Measurements from ENCODE around the gene GINS1. TPM values are rescaled to one million over a fixed set of nuclear protein-coding genes. Genes with fewer than 3 reads are reported as not detected.

The GINS1 gene
- total and polyA plus RNA-seq, 2 of the 8 experiments (the other 6 are each of a cell fraction or from before 2014, with no cell fraction given): 44.7 to 68.4 TPM

DNA sequence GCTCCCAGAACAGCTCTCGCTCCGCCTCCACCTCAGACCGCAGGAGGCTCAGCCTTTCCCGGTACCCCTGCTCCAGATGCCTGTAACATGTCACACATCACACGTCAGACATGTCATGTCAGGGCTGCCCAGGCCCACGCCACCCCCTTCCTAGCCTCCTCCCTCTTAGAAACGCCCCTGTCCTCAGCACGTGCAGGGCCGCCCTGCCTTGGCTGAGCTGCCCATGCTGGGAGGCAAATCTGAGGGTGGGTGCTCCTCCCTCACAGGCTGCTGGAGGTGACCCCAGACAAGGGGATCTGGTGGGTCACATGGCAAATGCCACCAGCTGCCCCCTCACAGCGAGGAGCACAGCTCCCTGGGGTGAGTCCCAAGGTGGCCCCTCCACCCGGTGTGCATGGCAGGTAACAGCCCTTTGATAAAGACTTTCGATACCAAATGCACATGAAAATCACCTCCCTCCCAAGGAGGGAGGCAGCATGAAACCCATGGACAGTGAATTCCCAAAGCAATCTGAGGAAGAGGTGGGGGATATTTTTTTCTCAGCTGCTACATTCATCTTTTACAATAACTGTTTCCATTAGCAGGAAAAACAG lies 84.1 kb downstream of the GINS1 start:
- CTCF ChIA-PET (ENCODE audit: partially characterized antibody): interaction anchor here (0.9 to 1.5 kb wide), 2 partner anchors 9 to 32 kb away, joined by 3 to 4 read pairs; no protein-coding TSS in a partner anchor

More for the DNA sequence above, 84.1 kb downstream of the GINS1 start:
- Histone ChIP-seq H3K9ac (replicated peaks in 1 of 4; ENCODE audit: extremely low read depth in 1 of 4, low read depth in 3 of 4, low read length in 3 of 4) (no peak overlapping the region), H2BK120ac (replicated peaks; ENCODE audit: low read depth, low read length) (no peak overlapping the region), H2BK12ac (ENCODE audit: low read depth, low read length) (0 out of 2 replicates have a peak overlapping the region, but pooled peaks have one; percentile 9), H3K27ac (ENCODE audit: low read depth, low read length) (no peak overlapping the region), H2AFZ (ENCODE audit: low read length) (no peak overlapping the region), H3K79me1 (ENCODE audit: low read depth, low read length) (no peaks in the 10 kb centered on the region), H3K27me3 (replicated peaks in 1 of 4; ENCODE audit: control insufficient read depth in 3 of 4, extremely low read depth in 1 of 4, insufficient read depth in 3 of 4, low read length in 3 of 4) (no peaks in the 10 kb centered on the region), H2BK5ac (ENCODE audit: low read depth, low read length) (peak overlapping the region; percentile 87), H2AK5ac (ENCODE audit: low read depth, low read length) (no peak overlapping the region), H3K23ac (ENCODE audit: insufficient read length) (no peak overlapping the region), H3K79me2 (ENCODE audit: control insufficient read depth in 1 of 2, insufficient read depth in 2 of 2, low read length in 2 of 2) (no peaks in the 10 kb centered on the region), H4K8ac (ENCODE audit: extremely low read depth, insufficient read depth, low read length) (no peak overlapping the region), H3K4ac (replicated peaks; ENCODE audit: insufficient read length, low read depth, low read length) (no peak overlapping the region), H4K20me1 (replicated peaks in 1 of 2; ENCODE audit: control insufficient read depth in 1 of 2, insufficient read depth in 2 of 2, low read length in 2 of 2) (peaks cover 0 to 4% of the 10 kb centered on the region in 2 experiments), H2BK20ac (ENCODE audit: low read length) (no peak overlapping the region), H3K56ac (replicated peaks; ENCODE audit: insufficient read length, low read depth, low read length) (no peak overlapping the region), H4K91ac (replicated peaks; ENCODE audit: insufficient read length, low read length) (no peak overlapping the region), H3K23me2 (ENCODE audit: low read depth, low read length) (no peaks in the 10 kb centered on the region), H2BK15ac (ENCODE audit: low read length) (no peak overlapping the region), H3K9me3 (ENCODE audit: insufficient read depth in 2 of 2, low read depth in 1 of 2, low read length in 1 of 2) (no peaks in the 10 kb centered on the region), H3K4me2 (ENCODE audit: insufficient read depth in 1 of 2, low read depth in 2 of 2, low read length in 2 of 2) (no peak overlapping the region), H3K14ac (ENCODE audit: insufficient read length) (no peak overlapping the region), H3K18ac (ENCODE audit: extremely low read depth, low read length) (no peak overlapping the region), H3K36me3 (ENCODE audit: control insufficient read depth in 2 of 4, insufficient read depth in 4 of 4, low read length in 3 of 4) (peaks cover 0 to 7% (median 3%) of the 10 kb centered on the region in 4 experiments; a peak in 2 of 8 replicates), H3K4me3 (ENCODE audit: extremely low read depth in 1 of 4, insufficient read depth in 2 of 4, low read depth in 3 of 4, low read length in 4 of 4) (no peak overlapping the region), H4K5ac (ENCODE audit: insufficient read length, low read depth, low read length) (no peak overlapping the region), H3K4me1 (replicated peaks in 1 of 4; ENCODE audit: control insufficient read depth in 3 of 4, insufficient read depth in 4 of 4, low read length in 3 of 4) (peaks cover 0 to 19% (median 10%) of the 10 kb centered on the region in 4 experiments; a peak in 6 of 7 replicates)
- 86% methylated on average over 8 of the region's 12 CpGs; no CpG with 5 or more reads in 1 of the 2 experiments for WGBS, 2 experiments (ENCODE audit: extremely low coverage in 1 of 2, insufficient coverage in 1 of 2, insufficient read length in 1 of 2, insufficient replicate concordance in 2 of 2, low coverage in 1 of 2, low lambda C conversion rate in 2 of 2, missing lambda C conversion rate in 1 of 2)
- no peak for TF ChIP-seq TEAD4 (IDR thresholded peaks at IDR 0.05; ENCODE audit: low read depth, low read length)
- TF ChIP-seq NANOG (IDR thresholded peaks at IDR 0.05; ENCODE audit: insufficient read depth, low read depth, low read length, poor library complexity, severe bottlenecking): no peak
- TF ChIP-seq, protein P1, sequence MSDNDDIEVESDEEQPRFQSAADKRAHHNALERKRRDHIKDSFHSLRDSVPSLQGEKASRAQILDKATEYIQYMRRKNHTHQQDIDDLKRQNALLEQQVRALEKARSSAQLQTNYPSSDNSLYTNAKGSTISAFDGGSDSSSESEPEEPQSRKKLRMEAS (IDR thresholded peaks at IDR 0.05): no peak
- TF ChIP-seq TAF1 (IDR thresholded peaks at IDR 0.05; ENCODE audit: low read depth, low read length): no peak
- no peak for TF ChIP-seq ZNF274 (IDR thresholded peaks at IDR 0.05; ENCODE audit: borderline replicate concordance, extremely low read depth, low read length)
- no peak for TF ChIP-seq CHD2 (IDR thresholded peaks at IDR 0.05; ENCODE audit: low read length)
- TF ChIP-seq POU5F1 (IDR thresholded peaks at IDR 0.05; ENCODE audit: low read depth, low read length): no peak
- no peak for TF ChIP-seq RBBP5 (IDR thresholded peaks at IDR 0.05; ENCODE audit: borderline replicate concordance, low read depth, low read length)
- no peak for TF ChIP-seq TAF7 (optimal IDR thresholded peaks at IDR 0.05; ENCODE audit: borderline replicate concordance, low read depth, low read length)
- TF ChIP-seq FOSL1 (IDR thresholded peaks at IDR 0.05; ENCODE audit: insufficient read depth, low read depth, low read length): no peak
- POLR2A ChIA-PET (ENCODE audit: partially characterized antibody): interaction anchor here (1.3 to 1.6 kb wide), 2 partner anchors 7 to 16 kb away, joined by 3 read pairs; no protein-coding TSS in a partner anchor
- DNase-seq (ENCODE audit: low read depth in 1 of 2, low spot score in 2 of 2) (no peak), FAIRE-seq (no peak)

Measured in H1 (cell line).